ENCODE results near the gene NBL1. TPM values are rescaled to one million over a fixed set of nuclear protein-coding genes. Genes with fewer than 3 reads are reported as not detected.

Gene NBL1
- total RNA-seq, 3 donors from 2014 or later = 33.4 to 111 (median 98.6) TPM

GRCh38 chr1:19646377-19647319 is 2.5 kb downstream of the NBL1 start:
- DNase-seq (ENCODE audit: low spot score in 2 of 2) = no peak
- H3K36me3 ChIP-seq = no peaks in the 10 kb centered on the region
- no peaks in the 10 kb centered on the region for H3K27me3 ChIP-seq
- H3K9me3 ChIP-seq = no peaks in the 10 kb centered on the region
- TF ChIP-seq, protein P1, sequence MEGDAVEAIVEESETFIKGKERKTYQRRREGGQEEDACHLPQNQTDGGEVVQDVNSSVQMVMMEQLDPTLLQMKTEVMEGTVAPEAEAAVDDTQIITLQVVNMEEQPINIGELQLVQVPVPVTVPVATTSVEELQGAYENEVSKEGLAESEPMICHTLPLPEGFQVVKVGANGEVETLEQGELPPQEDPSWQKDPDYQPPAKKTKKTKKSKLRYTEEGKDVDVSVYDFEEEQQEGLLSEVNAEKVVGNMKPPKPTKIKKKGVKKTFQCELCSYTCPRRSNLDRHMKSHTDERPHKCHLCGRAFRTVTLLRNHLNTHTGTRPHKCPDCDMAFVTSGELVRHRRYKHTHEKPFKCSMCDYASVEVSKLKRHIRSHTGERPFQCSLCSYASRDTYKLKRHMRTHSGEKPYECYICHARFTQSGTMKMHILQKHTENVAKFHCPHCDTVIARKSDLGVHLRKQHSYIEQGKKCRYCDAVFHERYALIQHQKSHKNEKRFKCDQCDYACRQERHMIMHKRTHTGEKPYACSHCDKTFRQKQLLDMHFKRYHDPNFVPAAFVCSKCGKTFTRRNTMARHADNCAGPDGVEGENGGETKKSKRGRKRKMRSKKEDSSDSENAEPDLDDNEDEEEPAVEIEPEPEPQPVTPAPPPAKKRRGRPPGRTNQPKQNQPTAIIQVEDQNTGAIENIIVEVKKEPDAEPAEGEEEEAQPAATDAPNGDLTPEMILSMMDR (IDR thresholded peaks at IDR 0.05) = no peak
- no peak for TF ChIP-seq POLR2AphosphoS5 (IDR thresholded peaks at IDR 0.05)
- H3K27ac ChIP-seq = peak overlapping the region; percentile 68 to 98
- peak overlapping the region; percentile 79 to 96 (median 92) for H3K4me3 ChIP-seq
- H3K4me1 ChIP-seq = peaks cover 11 to 24% of the 10 kb centered on the region in 2 donors
- intact Hi-C loops (cut with DNase I; ENCODE audit: low total_unique reads) = no loop called here

GRCh38 chr1:19647643-19648042 is 3.5 kb downstream of the NBL1 start:
- intact Hi-C loops (cut with DNase I; ENCODE audit: low total_unique reads) = no loop called here
- no peak for DNase-seq (ENCODE audit: low spot score in 2 of 2)
- peak overlapping the region; percentile 68 to 98 for H3K27ac ChIP-seq
- no peaks in the 10 kb centered on the region for H3K36me3 ChIP-seq
- peak overlapping the region; percentile 79 to 96 (median 92) for H3K4me3 ChIP-seq
- TF ChIP-seq POLR2AphosphoS5 (IDR thresholded peaks at IDR 0.05) (no peak), POLR2A (IDR thresholded peaks at IDR 0.05) (no peak)
- TF ChIP-seq, protein P1 (IDR thresholded peaks at IDR 0.05) = no peak
- no peaks in the 10 kb centered on the region for H3K9me3 ChIP-seq
- H3K4me1 ChIP-seq = peaks cover 16 to 24% of the 10 kb centered on the region in 2 donors
- no peaks in the 10 kb centered on the region for H3K27me3 ChIP-seq

DNA sequence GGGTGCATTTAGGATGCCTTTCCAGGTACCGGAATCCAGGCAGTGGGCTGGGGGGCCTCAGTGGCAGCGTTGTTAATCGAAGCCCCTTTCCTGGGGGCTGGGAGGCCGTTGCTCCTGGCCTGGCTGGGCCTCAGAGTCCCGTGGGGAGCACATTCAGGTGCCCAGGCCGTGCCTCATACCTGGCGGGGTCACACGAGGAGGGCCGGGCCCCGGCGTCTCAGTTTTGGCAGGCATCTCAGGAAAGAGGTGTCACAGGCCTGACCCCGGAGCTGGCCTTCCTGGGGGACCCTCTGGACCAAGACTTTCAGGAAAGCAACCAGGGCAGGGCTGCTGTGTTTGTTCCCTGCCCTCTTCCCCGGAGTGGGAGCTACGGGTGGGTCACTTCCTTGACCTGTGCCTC is 4.1 kb downstream of the NBL1 start:
- intact Hi-C loops (cut with DNase I; ENCODE audit: low total_unique reads) = no loop called here
- DNase-seq (ENCODE audit: low spot score in 2 of 2) = no peak

GRCh38 chr1:19648689-19649088 is 4.6 kb downstream of the NBL1 start:
- no peaks in the 10 kb centered on the region for H3K27me3 ChIP-seq
- peaks cover 16 to 18% of the 10 kb centered on the region in 2 donors for H3K4me1 ChIP-seq
- peak in 1 of 2 donors; percentile 48 for DNase-seq (ENCODE audit: low spot score in 2 of 2)
- H3K36me3 ChIP-seq = no peaks in the 10 kb centered on the region
- intact Hi-C loops (cut with DNase I; ENCODE audit: low total_unique reads) = no loop called here
- H3K4me3 ChIP-seq = peak overlapping the region in 2 of 3 donors; percentile 79 to 96
- no peak for TF ChIP-seq POLR2A (IDR thresholded peaks at IDR 0.05)
- no peak for TF ChIP-seq POLR2AphosphoS5 (IDR thresholded peaks at IDR 0.05)
- TF ChIP-seq, protein P1 (IDR thresholded peaks at IDR 0.05) = no peak
- H3K9me3 ChIP-seq = no peaks in the 10 kb centered on the region
- H3K27ac ChIP-seq = peak overlapping the region; percentile 68 to 98

More for the DNA sequence above, 4.1 kb downstream of the NBL1 start:
- TF ChIP-seq POLR2AphosphoS5 (IDR thresholded peaks at IDR 0.05) (no peak), POLR2A (IDR thresholded peaks at IDR 0.05) (no peak)
- TF ChIP-seq, protein P1 (IDR thresholded peaks at IDR 0.05) = no peak
- Histone ChIP-seq H3K27me3 (no peaks in the 10 kb centered on the region), H3K9me3 (no peaks in the 10 kb centered on the region), H3K36me3 (no peaks in the 10 kb centered on the region), H3K4me1 (peaks cover 16 to 22% of the 10 kb centered on the region in 2 donors), H3K27ac (peak overlapping the region; percentile 68 to 98), H3K4me3 (peak overlapping the region; percentile 79 to 96 (median 92))
